ENCODE results near the gene UBA7. TPM values are rescaled to one million over a fixed set of nuclear protein-coding genes. Genes with fewer than 3 reads are reported as not detected.

Gene UBA7
- total RNA-seq, 4 donors from 2014 or later: 3.5 to 16.1 (median 5.1) TPM

GRCh38 chr3:49756036-49756435, 57.7 kb downstream of the UBA7 start:
- Histone ChIP-seq H3K4me1 (peaks cover 48 to 53% of the 10 kb centered on the region in 2 donors), H3K4me3 (no peak overlapping the region), H3K27me3 (no peaks in the 10 kb centered on the region), H3K27ac (no peak overlapping the region), H3K9me3 (no peaks in the 10 kb centered on the region), H3K36me3 (no peaks in the 10 kb centered on the region)
- DNase-seq: no peak
- TF ChIP-seq POLR2A (IDR thresholded peaks at IDR 0.05): no peak
- TF ChIP-seq, protein P1, sequence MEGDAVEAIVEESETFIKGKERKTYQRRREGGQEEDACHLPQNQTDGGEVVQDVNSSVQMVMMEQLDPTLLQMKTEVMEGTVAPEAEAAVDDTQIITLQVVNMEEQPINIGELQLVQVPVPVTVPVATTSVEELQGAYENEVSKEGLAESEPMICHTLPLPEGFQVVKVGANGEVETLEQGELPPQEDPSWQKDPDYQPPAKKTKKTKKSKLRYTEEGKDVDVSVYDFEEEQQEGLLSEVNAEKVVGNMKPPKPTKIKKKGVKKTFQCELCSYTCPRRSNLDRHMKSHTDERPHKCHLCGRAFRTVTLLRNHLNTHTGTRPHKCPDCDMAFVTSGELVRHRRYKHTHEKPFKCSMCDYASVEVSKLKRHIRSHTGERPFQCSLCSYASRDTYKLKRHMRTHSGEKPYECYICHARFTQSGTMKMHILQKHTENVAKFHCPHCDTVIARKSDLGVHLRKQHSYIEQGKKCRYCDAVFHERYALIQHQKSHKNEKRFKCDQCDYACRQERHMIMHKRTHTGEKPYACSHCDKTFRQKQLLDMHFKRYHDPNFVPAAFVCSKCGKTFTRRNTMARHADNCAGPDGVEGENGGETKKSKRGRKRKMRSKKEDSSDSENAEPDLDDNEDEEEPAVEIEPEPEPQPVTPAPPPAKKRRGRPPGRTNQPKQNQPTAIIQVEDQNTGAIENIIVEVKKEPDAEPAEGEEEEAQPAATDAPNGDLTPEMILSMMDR (IDR thresholded peaks at IDR 0.05 in 4 of 5, conservative IDR thresholded peaks at IDR 0.05 in 1 of 5): no peak
- in situ Hi-C loops (cut with MboI; ENCODE audit: low sequenced_read_pairs in 4 of 4): no loop called here
- intact Hi-C loops (cut with DNase I; ENCODE audit: low total_unique reads): no loop called here
- ATAC-seq: no peak

Small RNAs within 50 kb of the gene (microRNA-seq; reads per million reads assigned to microRNA genes)
- gene MIR5193 (ENCODE audit: borderline replicate concordance in 2 of 2): 0 to 1.2 reads per million in 2 donors

Other genes starting within 250 kb of the UBA7 start
- gene APEH, start 139.6 kb downstream of the UBA7 start, total RNA-seq: 100 to 1,000 TPM; 103 to 140 (median 108) TPM
- gene MST1, start 124.5 kb downstream of the UBA7 start, total RNA-seq: 1 to 10 TPM in 3 of 4 donors, under 1 TPM in 1; 0.10 to 4.8 (median 2.4) TPM
- 100 to 1,000 TPM in 3 of 4 donors, 10 to 100 TPM in 1; 82.8 to 132 (median 128) TPM for gene RNF123, start 124.4 kb downstream of the UBA7 start, total RNA-seq
- under 1 TPM in 3 of 4 donors, not detected in 1; 0.10 to 0.76 (median 0.42) TPM for gene AMIGO3, start 94.3 kb downstream of the UBA7 start, total RNA-seq
- 10 to 100 TPM; 14.2 to 26.1 (median 17.0) TPM for gene GMPPB, start 90.0 kb downstream of the UBA7 start, total RNA-seq
- gene IP6K1, start 27.4 kb downstream of the UBA7 start, total RNA-seq: 10 to 100 TPM; 13.5 to 22.2 (median 19.5) TPM
- not detected for gene CDHR4, start 14.1 kb downstream of the UBA7 start, total RNA-seq
- 10 to 100 TPM in 1 of 4 donors, 1 to 10 TPM in 2, not detected in 1; 1.1 to 10.9 (median 5.2) TPM for gene INKA1, start 10.7 kb downstream of the UBA7 start, total RNA-seq
- 1 to 10 TPM in 3 of 4 donors, under 1 TPM in 1; 0.36 to 4.2 (median 1.1) TPM for gene TRAIP, start 42.6 kb upstream of the UBA7 start, total RNA-seq
- not detected for gene CAMKV, start 56.0 kb upstream of the UBA7 start, total RNA-seq
- gene MST1R, start 89.9 kb upstream of the UBA7 start, total RNA-seq: under 1 TPM in 3 of 4 donors, not detected in 1; 0.40 to 0.81 (median 0.51) TPM
- 10 to 100 TPM; 13.9 to 41.9 (median 23.9) TPM for gene MON1A, start 115.9 kb upstream of the UBA7 start, total RNA-seq
- 10 to 100 TPM; 27.2 to 55.6 (median 30.6) TPM for gene RBM6, start 126.2 kb upstream of the UBA7 start, total RNA-seq